GM10847 (cell line): ENCODE data around the gene CCDC12.

ENCODE experiments used
- POLR2A ChIP-seq: IDR thresholded peaks from 2 replicates; pipeline ENCODE4 v1.6.1; 2011; ENCODE audit not compliant: insufficient read length; ENCODE audit errors: extremely low read depth

Gene CCDC12

GRCh38 chr3:46897829-46898320, 78.7 kb downstream of the CCDC12 start:
- no peak for TF ChIP-seq POLR2A

- TF ChIP-seq POLR2A = no peak
Observed at GRCh38 chr3:46897031-46897430, 79.5 kb downstream of the CCDC12 start.

- no peak for TF ChIP-seq POLR2A
Observed at GRCh38 chr3:46896386-46896785, 80.2 kb downstream of the CCDC12 start.

- no peak for TF ChIP-seq POLR2A
Observed at GRCh38 chr3:46895761-46896160, 80.8 kb downstream of the CCDC12 start.

- TF ChIP-seq POLR2A = no peak
Observed at GRCh38 chr3:46895204-46895660, 81.3 kb downstream of the CCDC12 start.

GRCh38 chr3:46894256-46894655, 82.3 kb downstream of the CCDC12 start:
- TF ChIP-seq POLR2A = no peak

GRCh38 chr3:46893763-46894162, 82.8 kb downstream of the CCDC12 start:
- no peak for TF ChIP-seq POLR2A

GRCh38 chr3:46893146-46893748, 83.3 kb downstream of the CCDC12 start:
- no peak for TF ChIP-seq POLR2A

GRCh38 chr3:46892285-46893145, 84.0 kb downstream of the CCDC12 start:
- TF ChIP-seq POLR2A = no peak

- no peak for TF ChIP-seq POLR2A
Observed at GRCh38 chr3:46891132-46891531, 85.4 kb downstream of the CCDC12 start.

GRCh38 chr3:46890132-46890531, 86.4 kb downstream of the CCDC12 start:
- no peak for TF ChIP-seq POLR2A

- no peak for TF ChIP-seq POLR2A
Observed at GRCh38 chr3:46889381-46890110, 87.0 kb downstream of the CCDC12 start.

- no peak for TF ChIP-seq POLR2A
Observed at GRCh38 chr3:46888705-46889104, 87.8 kb downstream of the CCDC12 start.

GRCh38 chr3:46887980-46888494, 88.5 kb downstream of the CCDC12 start:
- TF ChIP-seq POLR2A = no peak

GRCh38 chr3:46885612-46886011, 90.9 kb downstream of the CCDC12 start:
- no peak for TF ChIP-seq POLR2A

GRCh38 chr3:46884929-46885328, 91.6 kb downstream of the CCDC12 start:
- no peak for TF ChIP-seq POLR2A

- TF ChIP-seq POLR2A = no peak
Observed at GRCh38 chr3:46884427-46884826, 92.1 kb downstream of the CCDC12 start.
